ENCODE measurements around the gene ADAMTSL3.

GRCh38 chr15:83653288-83653638, 660 bp upstream of the ADAMTSL3 start:
- TF ChIP-seq CTCF (IDR thresholded peaks at IDR 0.05) (no peak), ZFX (IDR thresholded peaks at IDR 0.05; ENCODE audit: borderline replicate concordance) (no peak)
